IMR-90 (cell line): ENCODE data around the gene TXK. TPM values are rescaled to one million over a fixed set of nuclear protein-coding genes. Genes with fewer than 3 reads are reported as not detected.

Experiments
- ATAC-seq: fragments of 200-7000 bp; cut with Tn5 transposase; 2 replicates; pipeline ENCODE4 v1.9.1; 2020; ENCODE audit warnings: low read depth, mild to moderate bottlenecking, moderate library complexity
- BruUV-seq: library from RNA; stranded (reverse); fragments of 400-500 nt; replicated peaks from 2 replicates; lab custom pipeline; 2021; lab: Mats Ljungman, UMichigan
- CTCF ChIA-PET: fragments of 300-600 bp; formaldehyde crosslinking; extraction: SDS; loops from one replicate; lab custom pipeline; 2021; ENCODE audit warnings: antibody characterized with exemption; lab: Yijun Ruan, JAX
- POLR2A ChIA-PET: fragments of 300-600 bp; sonication (Branson Sonifier 250); formaldehyde crosslinking; loops from one replicate; lab custom pipeline; 2022; ENCODE audit warnings: antibody characterized with exemption; ENCODE audit not compliant: unreplicated experiment; lab: Charles Lee
- DNase-seq: peaks from one replicate; pipeline ENCODE4 v3.0.0; 2013
- H2AFZ ChIP-seq: replicated peaks from 2 replicates; pipeline ENCODE3; 2013; ENCODE audit warnings: low read length, mild to moderate bottlenecking; ENCODE audit not compliant: poor library complexity
- H2AK5ac ChIP-seq: 2 replicates; pipeline ENCODE4 v1.6.1; 2013; ENCODE audit warnings: low read depth, low read length, inconsistent platforms
- H2AK9ac ChIP-seq: replicated peaks from 2 replicates; pipeline ENCODE3; 2013; ENCODE audit warnings: mild to moderate bottlenecking, low read depth, low read length, moderate library complexity; ENCODE audit not compliant: poor library complexity
- H2BK120ac ChIP-seq: 2 replicates; pipeline ENCODE4 v1.6.1; 2013; ENCODE audit warnings: low read depth, low read length, inconsistent platforms
- H2BK15ac ChIP-seq: 3 replicates; pipeline ENCODE4 v1.6.1; 2013; ENCODE audit warnings: low read depth, low read length, inconsistent platforms
- H2BK20ac ChIP-seq: 2 replicates; pipeline ENCODE4 v1.6.1; 2013; ENCODE audit warnings: low read depth, mild to moderate bottlenecking, inconsistent platforms, low read length, moderate library complexity
- H2BK5ac ChIP-seq: 2 replicates; pipeline ENCODE4 v1.6.1; 2013; ENCODE audit warnings: mild to moderate bottlenecking, low read depth, low read length, inconsistent platforms; ENCODE audit not compliant: poor library complexity, severe bottlenecking
- H3K14ac ChIP-seq: replicated peaks from 2 replicates; pipeline ENCODE4 v1.6.1; 2013; ENCODE audit warnings: low read depth, low read length, inconsistent platforms
- H3K18ac ChIP-seq: 2 replicates; pipeline ENCODE4 v1.6.1; 2013; ENCODE audit warnings: low read depth, low read length, control low read depth
- H3K23ac ChIP-seq: 2 replicates; pipeline ENCODE4 v1.6.1; 2013; ENCODE audit warnings: low read depth, low read length, inconsistent platforms
- H3K27ac ChIP-seq: 2 replicates; pipeline ENCODE4 v1.5.1; 2013; ENCODE audit warnings: mild to moderate bottlenecking, control low read depth, low read length; ENCODE audit not compliant: insufficient read depth
- H3K27me3 ChIP-seq: 2 replicates; pipeline ENCODE4 v1.6.1; 2013; ENCODE audit warnings: low read length; ENCODE audit not compliant: control insufficient read depth, insufficient read depth
- H3K36me3 ChIP-seq: 2 replicates; pipeline ENCODE4 v1.6.1; 2013; ENCODE audit warnings: low read length, mixed read lengths; ENCODE audit not compliant: control insufficient read depth, insufficient read depth
- H3K4ac ChIP-seq: 2 replicates; pipeline ENCODE4 v1.6.1; 2013; ENCODE audit warnings: low read depth, low read length, inconsistent platforms
- H3K4me1 ChIP-seq: 2 replicates; pipeline ENCODE4 v1.6.1; 2013; ENCODE audit warnings: low read length, mixed read lengths; ENCODE audit not compliant: control insufficient read depth, insufficient read depth
- H3K4me2 ChIP-seq: 2 replicates; pipeline ENCODE4 v1.6.1; 2013; ENCODE audit warnings: low read depth, mild to moderate bottlenecking, control low read depth, low read length, moderate library complexity
- H3K4me3 ChIP-seq: 2 replicates; pipeline ENCODE4 v1.5.1; 2013; ENCODE audit warnings: low read depth, mild to moderate bottlenecking, control low read depth, low read length, moderate library complexity; ENCODE audit not compliant: insufficient read depth
- H3K56ac ChIP-seq: 2 replicates; pipeline ENCODE4 v1.6.1; 2013; ENCODE audit warnings: low read length, inconsistent platforms; ENCODE audit not compliant: insufficient read depth; ENCODE audit errors: extremely low read depth
- H3K79me1 ChIP-seq, 2 experiments: 2 replicates each; pipeline ENCODE4 v1.6.1; 2013; ENCODE audit warnings: low read length in 2 of 2, inconsistent platforms in 1 of 2, low read depth in 1 of 2
- H3K9ac ChIP-seq: 2 replicates; pipeline ENCODE4 v1.6.1; 2013; ENCODE audit warnings: low read depth, low read length, control low read depth
- H3K9me1 ChIP-seq: 2 replicates; pipeline ENCODE4 v1.6.1; 2013; ENCODE audit warnings: low read length, inconsistent platforms; ENCODE audit not compliant: insufficient read depth
- H3K9me3 ChIP-seq: 2 replicates; pipeline ENCODE4 v1.6.1; 2013; ENCODE audit warnings: low read length; ENCODE audit not compliant: control insufficient read depth, insufficient read depth
- H4K20me1 ChIP-seq: 2 replicates; pipeline ENCODE4 v1.6.1; 2013; ENCODE audit warnings: low read length, inconsistent platforms; ENCODE audit not compliant: insufficient read depth
- H4K5ac ChIP-seq: 2 replicates; pipeline ENCODE4 v1.6.1; 2013; ENCODE audit warnings: mild to moderate bottlenecking, low read depth, low read length, control low read depth
- H4K8ac ChIP-seq, 2 experiments: 2 replicates each; pipeline ENCODE4 v1.6.1; 2013; ENCODE audit warnings: low read depth in 2 of 2, low read length in 2 of 2, control low read depth in 1 of 2, inconsistent platforms in 1 of 2
- H4K91ac ChIP-seq: 2 replicates; pipeline ENCODE4 v1.6.1; 2013; ENCODE audit warnings: low read depth, low read length, inconsistent platforms; ENCODE audit not compliant: insufficient read depth
- CEBPB ChIP-seq: IDR thresholded peaks from 2 replicates; pipeline ENCODE4 v1.6.1; 2012; ENCODE audit warnings: low read depth, low read length, improper control_type of control experiment
- FOS ChIP-seq: fragments of 150-350 bp; IDR thresholded peaks from 2 replicates; pipeline ENCODE4 v1.6.1; 2016; ENCODE audit warnings: low read depth, low read length
- POLR2A ChIP-seq: IDR thresholded peaks from 2 replicates; pipeline ENCODE4 v1.6.1; 2012; ENCODE audit warnings: mild to moderate bottlenecking, low read depth, low read length
- RCOR1 ChIP-seq: IDR thresholded peaks from 2 replicates; pipeline ENCODE4 v1.6.1; 2012; ENCODE audit warnings: mild to moderate bottlenecking, low read length, improper control_type of control experiment; ENCODE audit not compliant: insufficient replicate concordance
- USF2 ChIP-seq: fragments of 150-350 bp; IDR thresholded peaks from 2 replicates; pipeline ENCODE4 v1.6.1; 2017; ENCODE audit warnings: mild to moderate bottlenecking, antibody characterized with exemption, low read length, low read depth
- dilution Hi-C: fragments of 300-500 bp; cut with HindIII; formaldehyde crosslinking; loops from one replicate; pipeline ENCODE4 v1.14.3; 2018; ENCODE audit warnings: low sequenced_read_pairs; ENCODE audit not compliant: unreplicated experiment
- in situ Hi-C: fragments of 300-500 bp; cut with MboI; formaldehyde crosslinking; loops from 3 replicates; pipeline ENCODE4 v1.14.3; 2019; ENCODE audit warnings: low sequenced_read_pairs, inconsistent platforms, mixed read lengths
- intact Hi-C: fragments of 100-400 bp; cut with micrococcal nuclease; formaldehyde crosslinking; loops from 2 replicates; pipeline ENCODE4 v1.10.0; 2022
- polyA plus RNA-seq, 3 experiments: library from polyadenylated mRNA; depleted of rRNA; stranded (reverse); fragments of >200 nt; gene quantifications; 2 replicates each; pipeline ENCODE4 v1.2.3, GENCODE V29; 2012; ENCODE audit warnings: low replicate concordance in 1 of 3
- total RNA-seq: library from RNA; depleted of rRNA; stranded (reverse); fragments of >200 nt; gene quantifications from 2 replicates; pipeline ENCODE4 v1.2.3, GENCODE V29; 2012

Gene TXK
- total and polyA plus RNA-seq, 2 of the 4 experiments (the other 2 are of a cell fraction): not detected

DNA sequence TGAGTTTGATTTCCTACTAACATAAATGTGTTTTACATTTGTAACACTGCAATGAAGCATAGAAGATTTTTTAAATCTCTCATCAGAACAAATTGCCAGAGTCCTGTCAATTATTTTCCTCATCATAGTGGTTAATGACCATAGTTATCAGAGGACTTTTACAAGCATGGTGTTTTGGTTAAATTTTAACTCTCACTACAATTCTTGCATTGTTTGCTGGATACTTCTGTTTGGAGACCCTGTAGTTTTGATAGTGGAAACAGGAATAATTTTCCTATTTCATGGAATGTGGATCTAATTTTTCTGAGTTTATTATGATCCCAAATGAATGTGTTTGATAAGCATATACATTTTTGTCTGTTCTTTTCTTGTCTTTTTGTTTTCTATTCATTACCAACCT, 100.6 kb downstream of the TXK start:
- ChIA-PET POLR2A (no interaction called here), CTCF (interaction anchor here (0.6 to 1.5 kb wide), 5 partner anchors 9 to 1538 kb away, joined by 3 read pairs; no protein-coding TSS in a partner anchor)

More for the DNA sequence above, 100.6 kb downstream of the TXK start:
- no peak overlapping the region for H3K23ac ChIP-seq
- no peak overlapping the region for H2BK120ac ChIP-seq
- TF ChIP-seq USF2 (no peak), POLR2A (no peak), FOS (no peak), CEBPB (no peak), RCOR1 (no peak)
- no peaks in the 10 kb centered on the region for H3K79me1 ChIP-seq
- DNase-seq (no peak), ATAC-seq (no peak)
- H3K27ac ChIP-seq: no peak overlapping the region
- H2BK20ac ChIP-seq: no peak overlapping the region
- H3K56ac ChIP-seq: no peak overlapping the region
- in situ Hi-C loops (no loop called here), intact Hi-C loops (no loop called here), dilution Hi-C loops (no loop called here)
- H3K9ac ChIP-seq: no peak overlapping the region
- H2BK15ac ChIP-seq: no peak overlapping the region
- no peak overlapping the region for H4K91ac ChIP-seq
- no peak overlapping the region for H2AK9ac ChIP-seq
- no peak overlapping the region for H3K18ac ChIP-seq
- H3K9me3 ChIP-seq: no peaks in the 10 kb centered on the region
- H2AFZ ChIP-seq: no peak overlapping the region
- H3K36me3 ChIP-seq: no peaks in the 10 kb centered on the region
- no peak overlapping the region for H4K5ac ChIP-seq
- H3K14ac ChIP-seq: no peak overlapping the region
- H3K4me1 ChIP-seq: no peaks in the 10 kb centered on the region
- H2AK5ac ChIP-seq: no peak overlapping the region
- no peaks in the 10 kb centered on the region for H3K9me1 ChIP-seq
- no peaks in the 10 kb centered on the region for H4K20me1 ChIP-seq
- BruUV-seq: no TSS peak
- no peak overlapping the region for H2BK5ac ChIP-seq
- no peak overlapping the region for H3K4me2 ChIP-seq
- no peak overlapping the region for H3K4me3 ChIP-seq
- no peak overlapping the region for H3K4ac ChIP-seq
- H3K27me3 ChIP-seq: no peaks in the 10 kb centered on the region
- H4K8ac ChIP-seq: no peak overlapping the region
